Measurements from ENCODE around the gene PDLIM4. TPM values are rescaled to one million over a fixed set of nuclear protein-coding genes. Genes with fewer than 3 reads are reported as not detected.

Gene PDLIM4
- total and polyA plus RNA-seq, 9 donors = 3.4 to 63.4 (median 40.8) TPM

DNA sequence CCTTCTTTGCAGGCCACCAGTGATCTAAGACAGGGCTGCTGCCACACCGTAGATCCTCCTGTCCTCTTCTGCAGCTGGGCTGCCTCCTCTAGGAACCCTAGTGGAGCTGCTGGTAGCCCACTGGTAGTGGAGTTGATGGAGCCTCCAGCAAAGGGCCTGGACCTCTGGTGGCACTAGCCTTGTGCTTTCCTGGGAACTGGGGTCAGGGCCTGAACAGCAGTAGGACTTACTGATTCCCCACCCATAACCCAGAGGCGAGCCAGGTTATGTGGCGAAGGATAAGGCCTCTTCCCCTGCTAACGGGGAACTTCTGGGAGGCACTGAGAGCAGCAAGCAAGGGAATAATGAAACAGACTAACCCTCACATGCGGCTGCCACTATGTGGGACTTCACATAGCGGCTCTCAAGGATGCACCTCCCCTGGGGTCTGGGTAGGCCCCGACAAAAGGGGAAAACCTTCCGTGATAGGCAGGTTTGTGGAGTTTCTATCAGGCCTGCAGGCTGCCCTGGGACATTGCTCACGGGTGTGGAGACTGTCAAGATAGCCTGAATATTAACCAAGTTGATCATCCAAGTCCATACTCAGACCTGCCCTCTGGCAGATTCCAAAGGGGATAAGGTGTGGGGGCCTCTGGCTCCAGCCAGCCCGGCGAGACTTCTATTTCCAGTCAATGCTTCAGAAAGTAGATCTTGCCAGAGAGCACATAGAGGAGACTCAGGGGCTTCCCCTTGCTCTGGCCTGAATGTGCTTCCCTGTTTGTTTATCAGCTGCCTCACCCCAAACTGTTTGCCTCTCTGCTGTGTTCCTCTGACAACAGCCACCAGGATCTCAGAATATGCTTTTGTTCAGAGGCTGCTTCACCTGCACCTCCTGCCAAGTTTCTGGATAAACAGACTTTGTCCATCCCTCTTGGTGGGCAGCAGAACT, 44.1 kb downstream of the PDLIM4 start:
- intact Hi-C loops (cut with DNase I) = no loop called here
- no peak overlapping the region for H3K4me3 ChIP-seq
- TF ChIP-seq EP300 (IDR thresholded peaks at IDR 0.05) (no peak), POLR2A (IDR thresholded peaks at IDR 0.05) (no peak)
- TF ChIP-seq, protein P1, sequence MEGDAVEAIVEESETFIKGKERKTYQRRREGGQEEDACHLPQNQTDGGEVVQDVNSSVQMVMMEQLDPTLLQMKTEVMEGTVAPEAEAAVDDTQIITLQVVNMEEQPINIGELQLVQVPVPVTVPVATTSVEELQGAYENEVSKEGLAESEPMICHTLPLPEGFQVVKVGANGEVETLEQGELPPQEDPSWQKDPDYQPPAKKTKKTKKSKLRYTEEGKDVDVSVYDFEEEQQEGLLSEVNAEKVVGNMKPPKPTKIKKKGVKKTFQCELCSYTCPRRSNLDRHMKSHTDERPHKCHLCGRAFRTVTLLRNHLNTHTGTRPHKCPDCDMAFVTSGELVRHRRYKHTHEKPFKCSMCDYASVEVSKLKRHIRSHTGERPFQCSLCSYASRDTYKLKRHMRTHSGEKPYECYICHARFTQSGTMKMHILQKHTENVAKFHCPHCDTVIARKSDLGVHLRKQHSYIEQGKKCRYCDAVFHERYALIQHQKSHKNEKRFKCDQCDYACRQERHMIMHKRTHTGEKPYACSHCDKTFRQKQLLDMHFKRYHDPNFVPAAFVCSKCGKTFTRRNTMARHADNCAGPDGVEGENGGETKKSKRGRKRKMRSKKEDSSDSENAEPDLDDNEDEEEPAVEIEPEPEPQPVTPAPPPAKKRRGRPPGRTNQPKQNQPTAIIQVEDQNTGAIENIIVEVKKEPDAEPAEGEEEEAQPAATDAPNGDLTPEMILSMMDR (IDR thresholded peaks at IDR 0.05) = no peak
- no peaks in the 10 kb centered on the region for H3K36me3 ChIP-seq
- H3K27ac ChIP-seq = no peak overlapping the region
- 80 to 91% (median 87%) methylated on average over 11 of the region's 11 CpGs for WGBS, 3 donors
- no peaks in the 10 kb centered on the region for H3K9me3 ChIP-seq
- H3K27me3 ChIP-seq = no peaks in the 10 kb centered on the region
- H3K4me1 ChIP-seq (ENCODE audit: insufficient read depth) = no peaks in the 10 kb centered on the region
- no peak for DNase-seq

DNA sequence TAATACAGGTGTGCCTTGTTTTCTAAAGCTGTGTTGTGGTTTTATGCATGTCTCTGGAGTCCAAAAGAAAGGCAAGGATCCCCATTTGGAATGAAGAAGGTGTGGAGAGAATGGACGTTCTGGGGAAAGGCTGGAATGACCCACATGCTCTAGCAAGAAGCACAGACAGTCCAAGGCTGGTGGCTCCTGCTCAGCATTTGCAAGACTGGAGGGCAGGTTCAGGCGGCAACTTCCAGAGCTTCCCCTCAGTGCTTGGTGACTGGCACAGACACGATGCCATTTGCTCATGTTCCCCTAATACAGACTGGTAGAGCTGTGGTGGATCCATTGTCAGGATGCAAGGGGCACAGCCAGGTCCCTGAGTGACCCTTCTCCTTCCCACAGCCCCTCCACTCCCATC, 44.9 kb downstream of the PDLIM4 start:
- Histone ChIP-seq H3K9me3 (no peaks in the 10 kb centered on the region), H3K27ac (no peak overlapping the region), H3K4me3 (no peak overlapping the region), H3K4me1 (ENCODE audit: insufficient read depth) (no peaks in the 10 kb centered on the region), H3K27me3 (no peaks in the 10 kb centered on the region), H3K36me3 (no peaks in the 10 kb centered on the region)
- 84 to 88% (median 87%) methylated on average over 3 of the region's 3 CpGs for WGBS, 3 donors
- TF ChIP-seq, protein P1 (IDR thresholded peaks at IDR 0.05) = no peak
- TF ChIP-seq POLR2A (IDR thresholded peaks at IDR 0.05) (no peak), EP300 (IDR thresholded peaks at IDR 0.05) (no peak)
- DNase-seq = no peak
- intact Hi-C loops (cut with DNase I) = no loop called here

DNA sequence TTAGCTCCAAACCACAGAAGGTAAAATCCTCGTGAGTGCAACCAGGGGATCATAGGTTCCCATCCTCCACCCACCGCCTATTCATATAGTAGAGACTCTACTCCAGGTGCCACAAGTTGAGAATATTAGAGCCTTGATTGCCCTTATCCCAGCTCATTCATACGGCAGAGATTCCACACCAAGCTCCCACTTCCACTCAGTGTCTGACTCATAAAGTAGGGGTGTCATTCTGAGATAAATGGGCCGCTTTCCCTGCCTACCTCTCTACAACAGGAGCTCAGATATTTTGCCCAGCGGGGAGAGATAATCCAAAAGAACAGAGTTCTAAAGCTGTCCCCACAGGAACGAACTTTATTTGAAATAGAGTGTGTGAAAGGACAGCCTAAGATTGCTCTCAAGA, 46.1 kb downstream of the PDLIM4 start:
- no peaks in the 10 kb centered on the region for H3K9me3 ChIP-seq
- 90 to 93% (median 93%) methylated on average over 6 of the region's 6 CpGs for WGBS, 3 donors
- TF ChIP-seq, protein P1 (IDR thresholded peaks at IDR 0.05) = no peak
- TF ChIP-seq EP300 (IDR thresholded peaks at IDR 0.05) (no peak), POLR2A (IDR thresholded peaks at IDR 0.05) (no peak)
- no peak overlapping the region for H3K27ac ChIP-seq
- intact Hi-C loops (cut with DNase I) = no loop called here
- no peak overlapping the region for H3K4me3 ChIP-seq
- H3K27me3 ChIP-seq = no peaks in the 10 kb centered on the region
- no peaks in the 10 kb centered on the region for H3K36me3 ChIP-seq
- DNase-seq = no peak
- no peaks in the 10 kb centered on the region for H3K4me1 ChIP-seq (ENCODE audit: insufficient read depth)

DNA sequence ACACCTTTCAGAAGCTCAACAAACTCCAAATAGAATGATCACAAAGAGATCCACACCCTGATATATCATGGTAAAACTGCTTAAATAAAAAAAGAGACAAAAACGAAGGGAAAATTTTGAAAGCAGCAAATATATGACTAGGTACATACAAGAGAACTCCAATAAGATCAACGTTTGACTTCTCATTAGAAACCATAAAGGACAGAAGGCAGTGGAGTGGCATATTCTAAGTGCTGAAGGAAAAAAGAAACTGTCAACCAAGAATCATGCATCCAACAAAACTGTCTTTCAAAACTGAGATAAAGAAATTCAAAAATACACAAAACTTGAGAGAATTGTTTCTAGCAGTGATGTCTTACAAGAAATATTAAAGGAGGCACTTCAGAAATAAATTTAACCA, 47.9 kb downstream of the PDLIM4 start:
- Histone ChIP-seq H3K4me1 (ENCODE audit: insufficient read depth) (no peaks in the 10 kb centered on the region), H3K27ac (no peak overlapping the region), H3K36me3 (no peaks in the 10 kb centered on the region), H3K9me3 (no peaks in the 10 kb centered on the region), H3K4me3 (no peak overlapping the region), H3K27me3 (no peaks in the 10 kb centered on the region)
- WGBS, 3 donors = 86 to 88% (median 87%) methylated on average over 2 of the region's 2 CpGs
- intact Hi-C loops (cut with DNase I) = no loop called here
- TF ChIP-seq POLR2A (IDR thresholded peaks at IDR 0.05) (no peak), EP300 (IDR thresholded peaks at IDR 0.05) (no peak)
- TF ChIP-seq, protein P1 (IDR thresholded peaks at IDR 0.05) = no peak
- DNase-seq = no peak

Data from ovary (tissue), 9 donors.